H1 (cell line): Measurements from ENCODE around the gene PIAS2. TPM values are rescaled to one million over a fixed set of nuclear protein-coding genes. Genes with fewer than 3 reads are reported as not detected.

Source experiments
- SP2 ChIP-seq: IDR thresholded peaks from 2 replicates; pipeline ENCODE4 v1.6.1; 2012; ENCODE audit warnings: mild to moderate bottlenecking, low read length, inconsistent platforms
- polyA plus RNA-seq, 7 experiments: library from polyadenylated mRNA; depleted of rRNA in 3 of 7; stranded (reverse) in 5 of 7; unstranded in 2 of 7; fragments of >200 nt in 5 of 7; fragments of 200-250 nt in 2 of 7; gene quantifications; 1 replicate in 5 of 7; 2 replicates in 1 of 7; 4 replicates in 1 of 7; pipeline versions ENCODE4 v1.2.1 to v1.2.3, GENCODE V29; 2011 to 2013; ENCODE audit warnings: missing spikeins in 2 of 7, mixed read lengths in 2 of 7
- total RNA-seq: library from RNA; stranded (reverse); fragmentation: NEBNext Ultra II Directional; extraction: Animal tissue kit (Norgen Biotek cat#: 25700); gene quantifications from 2 replicates; pipeline ENCODE4 v1.2.1, GENCODE V29; 2021

Gene PIAS2
- total and polyA plus RNA-seq, 2 of the 8 experiments (the other 6 are each of a cell fraction or from before 2014, with no cell fraction given) = 20.1 to 53.9 TPM

DNA sequence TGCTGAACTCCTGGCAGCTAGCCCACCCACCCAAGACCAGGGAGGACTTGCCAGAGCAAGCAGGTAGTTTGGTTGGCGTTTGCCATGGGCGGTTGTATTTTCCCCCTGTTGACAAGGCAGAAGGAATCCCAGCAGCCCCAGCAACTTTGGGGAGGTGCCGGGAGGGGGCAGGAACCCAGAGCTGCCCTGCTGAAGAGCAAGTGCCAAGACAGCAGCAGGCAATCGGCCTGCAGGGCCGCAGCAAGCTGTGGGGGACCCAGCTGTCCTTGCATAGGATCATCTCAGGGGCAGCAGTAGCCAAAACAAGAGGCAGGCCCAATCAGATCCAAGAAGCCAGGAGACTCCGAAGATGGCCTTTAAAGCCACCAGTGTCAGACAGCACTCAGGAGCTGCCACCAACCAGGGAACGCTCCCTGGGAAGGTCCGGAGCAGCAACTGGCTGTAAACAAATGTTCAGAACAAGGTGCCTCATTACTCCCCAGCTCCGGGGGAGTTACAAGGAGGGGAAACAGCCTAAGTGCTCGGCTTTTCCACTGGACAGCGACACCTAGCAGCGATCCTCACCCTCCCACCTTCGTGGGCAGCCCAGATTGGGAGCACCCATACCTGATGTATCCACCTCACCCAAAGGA lies 162.5 kb downstream of the PIAS2 start (continued):
- TF ChIP-seq SP2 = no peak
